Esophagus squamous epithelium (tissue), 5 donors: ENCODE results near the gene RNF135. TPM values are rescaled to one million over a fixed set of nuclear protein-coding genes. Genes with fewer than 3 reads are reported as not detected.

Experiments
- DNase-seq: peaks from one replicate; lab custom pipeline; 2025; lab: John Stamatoyannopoulos, UW
- H3K27ac ChIP-seq, 4 donors: fragments of 200-600 bp; sonication (generic); one replicate each; pipeline ENCODE4 v1.5.1; 2016 to 2019; ENCODE audit warnings: mild to moderate bottlenecking in 1 of 4
- H3K27me3 ChIP-seq, 4 donors: fragments of 200-600 bp; sonication (generic); 1 replicate in 3 of 4; 2 replicates in 1 of 4; pipeline versions ENCODE4 v1.5.1 to v1.6.0; 2017 to 2021; ENCODE audit warnings: antibody characterized with exemption in 1 of 4
- H3K36me3 ChIP-seq, 3 donors: fragments of 200-600 bp; sonication (generic); one replicate each; pipeline ENCODE4 v1.5.1; 2016 to 2019
- H3K4me1 ChIP-seq, 3 donors: fragments of 200-600 bp; sonication (generic); one replicate each; pipeline ENCODE4 v1.5.1; 2017 to 2019
- H3K4me3 ChIP-seq, 4 donors: fragments of 200-600 bp; sonication (generic); 1 replicate in 3 of 4; 2 replicates in 1 of 4; pipeline ENCODE4 v1.5.1; 2016 to 2019; ENCODE audit warnings: mild to moderate bottlenecking in 2 of 4, moderate library complexity in 1 of 4
- H3K9me3 ChIP-seq, 3 donors: fragments of 200-600 bp; sonication (generic); one replicate each; pipeline ENCODE4 v1.5.1; 2016 to 2019
- POLR2A ChIP-seq, 4 donors: fragments of 450-650 bp; IDR thresholded peaks; one replicate each; pipeline ENCODE4 v1.6.1; 2017; ENCODE audit warnings: antibody characterized with exemption in 4 of 4, mild to moderate bottlenecking in 4 of 4, moderate library complexity in 3 of 4
- WGBS, 2 donors: methylation state at CpG; one replicate each; pipeline ENCODE4 v1.1.5; 2018; 5-methylcytosine and 5-hydroxymethylcytosine counted together
- intact Hi-C: fragments of 100-400 bp; cut with DNase I; formaldehyde crosslinking; loops from one replicate; pipeline ENCODE4 v1.15.0; 2022
- total RNA-seq, 4 donors: library from RNA; depleted of rRNA; stranded (reverse); fragments of >200 nt; gene quantifications; one replicate each; pipeline ENCODE4 v1.1.0, GENCODE V29; 2016
- TF ChIP-seq, protein P1 (sequence below), 6 experiments: fragments of 450-650 bp in 4 of 6; fragments of 200-600 bp in 2 of 6; sonication (generic) in 2 of 6; IDR thresholded peaks; one replicate each; pipeline ENCODE4 v1.5.1; 2016 to 2019; ENCODE audit warnings: antibody characterized with exemption in 6 of 6, mild to moderate bottlenecking in 4 of 6, moderate library complexity in 4 of 6
- donor health status: DM: yes; HTN: yes; CAD: no.

RNF135 gene
- total RNA-seq, 4 donors from 2014 or later: 19.7 to 27.1 (median 21.9) TPM

DNA sequence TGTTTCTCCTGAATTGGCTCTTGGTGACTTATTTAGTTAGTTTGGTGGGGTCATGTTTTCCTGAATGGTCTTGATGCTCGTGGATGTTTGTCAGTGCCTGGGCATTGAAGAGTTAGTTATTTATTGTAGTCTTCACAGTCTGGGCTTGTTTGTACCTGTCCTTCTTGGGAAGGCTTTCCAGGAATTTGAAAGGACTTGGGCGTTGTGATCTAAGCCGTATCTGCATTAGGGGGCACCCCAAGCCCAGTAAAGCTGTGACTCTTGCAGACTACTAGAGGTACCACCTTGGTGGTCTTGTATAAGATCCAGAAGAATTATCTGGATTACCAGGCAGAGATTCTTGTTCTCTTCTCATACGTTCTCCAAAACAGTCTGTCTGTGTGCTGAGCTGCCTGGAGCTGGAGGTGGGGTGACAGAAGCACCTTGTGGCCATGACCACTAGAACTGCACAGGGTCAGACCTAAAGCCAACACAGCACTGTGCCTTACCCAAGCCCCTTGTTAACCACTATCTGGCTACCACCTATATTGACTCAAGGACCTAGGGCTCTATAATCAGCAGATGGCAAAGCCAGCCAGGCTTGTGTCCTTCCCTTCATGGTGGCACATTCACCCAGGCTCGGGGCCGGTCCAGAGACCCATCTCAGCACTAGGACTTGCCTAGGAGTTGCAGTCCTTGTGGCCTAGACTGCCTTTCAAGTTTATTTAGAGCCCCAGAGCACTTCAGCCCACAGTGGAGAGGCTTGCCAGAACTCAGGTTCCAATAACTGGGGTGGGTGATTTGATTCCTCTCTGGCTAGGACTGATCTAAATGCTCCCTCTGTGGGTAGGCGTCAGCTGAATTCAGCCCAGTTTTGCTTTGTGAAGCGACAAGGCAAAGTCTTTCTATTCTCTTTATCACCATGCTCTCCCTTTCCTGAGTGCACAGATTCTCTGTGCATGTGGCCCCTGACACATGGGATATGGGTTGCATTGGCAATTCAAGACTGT is 11.0 kb downstream of the RNF135 start:
- Histone ChIP-seq H3K9me3 (no peaks in the 10 kb centered on the region), H3K27ac (no peak overlapping the region), H3K4me3 (no peak overlapping the region), H3K27me3 (no peaks in the 10 kb centered on the region), H3K4me1 (peaks cover 0 to 22% (median 4%) of the 10 kb centered on the region in 3 donors), H3K36me3 (peaks cover 0 to 26% (median 11%) of the 10 kb centered on the region in 3 donors)
- TF ChIP-seq, protein P1, sequence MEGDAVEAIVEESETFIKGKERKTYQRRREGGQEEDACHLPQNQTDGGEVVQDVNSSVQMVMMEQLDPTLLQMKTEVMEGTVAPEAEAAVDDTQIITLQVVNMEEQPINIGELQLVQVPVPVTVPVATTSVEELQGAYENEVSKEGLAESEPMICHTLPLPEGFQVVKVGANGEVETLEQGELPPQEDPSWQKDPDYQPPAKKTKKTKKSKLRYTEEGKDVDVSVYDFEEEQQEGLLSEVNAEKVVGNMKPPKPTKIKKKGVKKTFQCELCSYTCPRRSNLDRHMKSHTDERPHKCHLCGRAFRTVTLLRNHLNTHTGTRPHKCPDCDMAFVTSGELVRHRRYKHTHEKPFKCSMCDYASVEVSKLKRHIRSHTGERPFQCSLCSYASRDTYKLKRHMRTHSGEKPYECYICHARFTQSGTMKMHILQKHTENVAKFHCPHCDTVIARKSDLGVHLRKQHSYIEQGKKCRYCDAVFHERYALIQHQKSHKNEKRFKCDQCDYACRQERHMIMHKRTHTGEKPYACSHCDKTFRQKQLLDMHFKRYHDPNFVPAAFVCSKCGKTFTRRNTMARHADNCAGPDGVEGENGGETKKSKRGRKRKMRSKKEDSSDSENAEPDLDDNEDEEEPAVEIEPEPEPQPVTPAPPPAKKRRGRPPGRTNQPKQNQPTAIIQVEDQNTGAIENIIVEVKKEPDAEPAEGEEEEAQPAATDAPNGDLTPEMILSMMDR (IDR thresholded peaks at IDR 0.05): no peak
- TF ChIP-seq POLR2A (IDR thresholded peaks at IDR 0.05): no peak
- intact Hi-C loops: no loop called here
- 47 to 57% methylated on average over 4 of the region's 8 CpGs for WGBS, 2 donors
- DNase-seq: no peak

DNA sequence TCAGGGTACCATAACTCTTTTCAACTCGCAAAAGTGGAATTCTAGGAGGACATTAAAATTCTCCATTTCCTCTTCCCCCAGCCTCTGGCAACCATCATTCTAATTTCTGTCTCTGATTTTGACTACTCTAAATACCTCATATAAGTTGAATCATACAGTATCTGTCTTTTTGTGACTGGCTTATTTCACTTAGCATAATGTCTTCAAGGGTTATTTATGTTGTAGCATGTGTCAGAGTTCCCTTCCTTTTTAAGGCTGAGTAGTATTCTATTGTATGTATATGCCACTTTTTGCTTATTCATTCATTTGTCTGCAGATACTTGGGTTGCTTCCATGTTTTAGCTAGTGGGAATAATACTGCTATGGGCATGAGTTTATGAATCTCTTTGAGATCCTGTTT is 12.0 kb downstream of the RNF135 start:
- Histone ChIP-seq H3K36me3 (peaks cover 0 to 36% (median 11%) of the 10 kb centered on the region in 3 donors), H3K4me1 (peaks cover 0 to 14% (median 0%) of the 10 kb centered on the region in 3 donors), H3K9me3 (no peaks in the 10 kb centered on the region), H3K27me3 (no peaks in the 10 kb centered on the region), H3K4me3 (no peak overlapping the region), H3K27ac (no peak overlapping the region)
- WGBS, 2 donors: 86 to 100% methylated on average over 1 of the region's 1 CpG
- no peak for DNase-seq
- intact Hi-C loops: no loop called here
- TF ChIP-seq, protein P1 (IDR thresholded peaks at IDR 0.05): no peak
- TF ChIP-seq POLR2A (IDR thresholded peaks at IDR 0.05): no peak

DNA sequence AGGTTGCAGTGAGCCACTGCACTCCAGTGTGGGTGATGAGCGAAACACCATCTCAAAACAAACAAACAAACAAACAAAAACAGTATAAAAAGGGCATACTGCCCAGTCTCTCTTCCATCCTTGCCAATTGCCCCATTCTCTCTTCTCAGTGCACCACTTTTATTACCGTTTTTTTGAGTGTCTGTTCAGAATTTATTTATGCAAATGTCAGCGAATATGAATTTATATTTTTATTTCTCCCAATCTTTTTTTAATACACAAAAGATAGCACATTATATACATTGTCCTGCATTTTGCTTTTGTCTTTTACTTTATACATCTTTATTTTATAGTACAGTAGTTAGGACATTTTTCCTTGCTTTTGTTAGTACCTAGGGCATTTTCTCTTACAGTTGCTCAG is 19.6 kb downstream of the RNF135 start:
- no peak overlapping the region for H3K4me3 ChIP-seq
- H3K27ac ChIP-seq: no peak overlapping the region
- peaks cover 0 to 97% (median 16%) of the 10 kb centered on the region in 3 donors for H3K36me3 ChIP-seq
- WGBS, 2 donors: 84 to 86% methylated on average over 3 of the region's 3 CpGs
- no peak for TF ChIP-seq POLR2A (IDR thresholded peaks at IDR 0.05)
- TF ChIP-seq, protein P1 (IDR thresholded peaks at IDR 0.05): no peak
- DNase-seq: no peak
- H3K9me3 ChIP-seq: no peaks in the 10 kb centered on the region
- no peaks in the 10 kb centered on the region for H3K27me3 ChIP-seq
- no peaks in the 10 kb centered on the region for H3K4me1 ChIP-seq
- intact Hi-C loops: no loop called here

DNA sequence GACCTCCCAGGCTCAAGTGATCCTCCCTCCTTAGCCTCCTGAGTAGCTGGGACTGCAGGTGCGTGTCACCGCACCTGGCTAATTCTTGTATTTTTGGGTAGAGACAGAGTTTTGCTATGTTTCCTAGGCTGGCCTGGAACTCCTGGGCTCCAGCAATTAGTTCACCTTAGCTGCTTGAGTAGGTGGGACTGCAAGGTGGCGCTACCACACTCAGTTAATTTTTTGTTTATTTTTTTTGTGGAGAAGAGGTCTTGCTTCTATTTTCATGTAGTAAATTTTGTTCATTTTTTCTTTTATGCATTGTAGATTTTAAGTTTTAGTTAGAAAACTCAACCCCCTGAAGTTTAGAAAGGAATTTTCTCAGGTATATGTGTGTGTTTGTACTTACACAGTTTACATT is 21.7 kb downstream of the RNF135 start:
- WGBS, 2 donors: 93 to 94% methylated on average over 3 of the region's 3 CpGs
- H3K9me3 ChIP-seq: no peaks in the 10 kb centered on the region

More for the DNA sequence above, 21.7 kb downstream of the RNF135 start:
- no peaks in the 10 kb centered on the region for H3K4me1 ChIP-seq
- H3K36me3 ChIP-seq: peaks cover 7 to 96% (median 19%) of the 10 kb centered on the region in 3 donors
- H3K27ac ChIP-seq: no peak overlapping the region
- TF ChIP-seq, protein P1 (IDR thresholded peaks at IDR 0.05): no peak
- TF ChIP-seq POLR2A (IDR thresholded peaks at IDR 0.05): no peak
- H3K4me3 ChIP-seq: no peak overlapping the region
- no peak for DNase-seq
- intact Hi-C loops: no loop called here
- no peaks in the 10 kb centered on the region for H3K27me3 ChIP-seq
